Right cardiac atrium (tissue), 5 donors: ENCODE results near the gene RNGTT. TPM values are rescaled to one million over a fixed set of nuclear protein-coding genes. Genes with fewer than 3 reads are reported as not detected.
"Not testable (repeated sequence)": the region's sequence is repeated elsewhere in the genome, so short reads cannot be mapped to it uniquely, and the experiment has no call there.

Experiments
- ATAC-seq, 2 donors: fragments of 200-7000 bp; cut with Tn5 transposase; one replicate each; pipeline versions ENCODE4 v1.8.0 to v1.9.1; 2020; ENCODE audit warnings: moderate library complexity in 2 of 2, mild to moderate bottlenecking in 1 of 2
- DNase-seq, 3 donors: peaks; one replicate each; pipeline ENCODE4 v3.0.0-alpha.2; 2020
- H3K27ac ChIP-seq: one replicate; pipeline ENCODE4 v1.5.1; 2013; ENCODE audit warnings: mild to moderate bottlenecking, low read length, control low read depth, moderate library complexity
- H3K27me3 ChIP-seq: one replicate; pipeline ENCODE4 v1.6.1; 2013; ENCODE audit not compliant: control insufficient read depth, insufficient read depth
- H3K4me1 ChIP-seq: one replicate; pipeline ENCODE4 v1.6.1; 2013; ENCODE audit warnings: low read length; ENCODE audit not compliant: control insufficient read depth, insufficient read depth
- H3K4me3 ChIP-seq: one replicate; pipeline ENCODE4 v1.5.1; 2013; ENCODE audit warnings: low read length, control low read depth
- H3K9me3 ChIP-seq: one replicate; pipeline ENCODE4 v1.6.1; 2013; ENCODE audit warnings: low read length; ENCODE audit not compliant: control insufficient read depth
- WGBS: extraction: QIAGEN DNeasy Blood & Tissue Kit; methylation state at CpG from one replicate; pipeline ENCODE4 v1.1.7; 2013; 5-methylcytosine and 5-hydroxymethylcytosine counted together
- intact Hi-C, 4 donors: fragments of 100-400 bp; cut with DNase I; formaldehyde crosslinking; loops; one replicate each; pipeline versions ENCODE4 v1.11.0 to v1.14.0; 2022 to 2023
- polyA plus RNA-seq: library from polyadenylated mRNA; stranded (reverse); fragments of 200-250 nt; gene quantifications from one replicate; pipeline ENCODE4 v1.2.3, GENCODE V29; 2013
- total RNA-seq, 4 donors: library from RNA; stranded (reverse); fragmentation: NEBNext Ultra II Directional; extraction: Animal tissue kit (Norgen Biotek cat#: 25700); gene quantifications; one replicate each; pipeline ENCODE4 v1.2.1, GENCODE V29; 2021
- donor health status: healthy with polysubstance abuse.
- donor health status: DM: no; HTN: yes; CAD: no.
- donor health status: DM: no; HTN: no; CAD: no.
- donor health status: DM: no; HTN: yes; CAD: no; lungs with severe emphysema.
- donor health status: DM: yes; HTN: yes; CAD: no.

Gene RNGTT
- total and polyA plus RNA-seq, 5 donors: 3.9 to 9.5 (median 8.3) TPM

GRCh38 chr6:88992741-88993552, 29.5 kb upstream of the RNGTT start:
- intact Hi-C loops: no loop called here
- H3K4me3 ChIP-seq: no peak overlapping the region
- WGBS: 92% methylated on average over 1 of the region's 1 CpG
- no peaks in the 10 kb centered on the region for H3K4me1 ChIP-seq
- DNase-seq: no peak
- no peak overlapping the region for H3K27ac ChIP-seq
- H3K27me3 ChIP-seq: no peaks in the 10 kb centered on the region
- ATAC-seq: no peak
- no peaks in the 10 kb centered on the region for H3K9me3 ChIP-seq

GRCh38 chr6:88989215-88989614, 25.8 kb upstream of the RNGTT start:
- 50% methylated on average over 1 of the region's 1 CpG for WGBS
- ATAC-seq: peak in 1 of 2 donors; percentile 34
- no peak for DNase-seq
- H3K27ac ChIP-seq: no peak overlapping the region
- H3K9me3 ChIP-seq: no peaks in the 10 kb centered on the region
- H3K4me1 ChIP-seq: no peaks in the 10 kb centered on the region
- intact Hi-C loops: loop anchor here in 3 of 4 donors (10.0 kb wide), 4 partner anchors 46 to 146 kb away; partner anchors contain the start of gene SRSF12 (in 2 of the 3)
- H3K27me3 ChIP-seq: no peaks in the 10 kb centered on the region
- H3K4me3 ChIP-seq: no peak overlapping the region

- Histone ChIP-seq H3K4me3 (no peak overlapping the region), H3K27me3 (no peaks in the 10 kb centered on the region), H3K9me3 (no peaks in the 10 kb centered on the region), H3K4me1 (no peaks in the 10 kb centered on the region), H3K27ac (no peak overlapping the region)
- WGBS: 57% methylated on average over 2 of the region's 2 CpGs
- DNase-seq (no peak), ATAC-seq (no peak)
- intact Hi-C loops: loop anchor here in 3 of 4 donors (10.0 kb wide), 4 partner anchors 47 to 147 kb away; partner anchors contain the start of gene SRSF12 (in 2 of the 3)
Measured at GRCh38 chr6:88987922-88988321, 24.5 kb upstream of the RNGTT start.

- H3K4me1 ChIP-seq: no peaks in the 10 kb centered on the region
- intact Hi-C loops: loop anchor here in 3 of 4 donors (10.0 kb wide), 4 partner anchors 49 to 149 kb away; partner anchors contain the start of gene SRSF12 (in 2 of the 3)
- no peak overlapping the region for H3K4me3 ChIP-seq
- DNase-seq (no peak), ATAC-seq (no peak)
- no peaks in the 10 kb centered on the region for H3K9me3 ChIP-seq
- H3K27me3 ChIP-seq: no peaks in the 10 kb centered on the region
- no peak overlapping the region for H3K27ac ChIP-seq
Measured at GRCh38 chr6:88985901-88986300, 22.5 kb upstream of the RNGTT start.

- H3K27me3 ChIP-seq: no peaks in the 10 kb centered on the region
- H3K4me1 ChIP-seq: no peaks in the 10 kb centered on the region
- intact Hi-C loops: loop anchor here (5.0 to 10.0 kb wide), 7 partner anchors 50 to 328 kb away; partner anchors contain the start of genes SRSF12 (in 2 of the 4) and PNRC1 (in 1 of the 4)
- DNase-seq: no peak
- no peak overlapping the region for H3K4me3 ChIP-seq
- WGBS: 95% methylated on average over 5 of the region's 5 CpGs
- no peak overlapping the region for H3K27ac ChIP-seq
- H3K9me3 ChIP-seq: no peaks in the 10 kb centered on the region
- no peak for ATAC-seq
Measured at GRCh38 chr6:88984606-88985005, 21.2 kb upstream of the RNGTT start.

GRCh38 chr6:88984152-88984551, 20.7 kb upstream of the RNGTT start:
- H3K4me3 ChIP-seq: no peak overlapping the region
- no peak for ATAC-seq
- no peaks in the 10 kb centered on the region for H3K4me1 ChIP-seq
- H3K9me3 ChIP-seq: no peaks in the 10 kb centered on the region
- H3K27ac ChIP-seq: no peak overlapping the region
- intact Hi-C loops: loop anchor here (5.0 to 10.0 kb wide), 7 partner anchors 51 to 328 kb away; partner anchors contain the start of genes SRSF12 (in 2 of the 4) and PNRC1 (in 1 of the 4)
- H3K27me3 ChIP-seq: no peaks in the 10 kb centered on the region
- DNase-seq: no peak

- DNase-seq (peak in 2 of 3 donors; percentile 19 to 58), ATAC-seq (peak; percentile 62 to 80)
- no peak overlapping the region for H3K27ac ChIP-seq
- intact Hi-C loops: loop anchor here (2.0 to 10.0 kb wide), 8 partner anchors 51 to 329 kb away; partner anchors contain the start of genes SRSF12 (in 2 of the 4) and PNRC1 (in 1 of the 4)
- no peak overlapping the region for H3K4me3 ChIP-seq
- 69% methylated on average over 4 of the region's 4 CpGs for WGBS
- no peaks in the 10 kb centered on the region for H3K9me3 ChIP-seq
- H3K4me1 ChIP-seq: no peaks in the 10 kb centered on the region
- H3K27me3 ChIP-seq: no peaks in the 10 kb centered on the region
Measured at GRCh38 chr6:88983532-88983931, 20.1 kb upstream of the RNGTT start.

- H3K4me1 ChIP-seq, DNase-seq, H3K4me3 ChIP-seq, H3K9me3 ChIP-seq, H3K27ac ChIP-seq, H3K27me3 ChIP-seq: not testable (repeated sequence)
- peak in 1 of 2 donors; percentile 15 for ATAC-seq
- WGBS: 88% methylated on average over 2 of the region's 2 CpGs
- intact Hi-C loops: loop anchor here (2.0 to 10.0 kb wide), 8 partner anchors 52 to 329 kb away; partner anchors contain the start of genes SRSF12 (in 2 of the 4) and PNRC1 (in 1 of the 4)
Measured at GRCh38 chr6:88983129-88983528, 19.7 kb upstream of the RNGTT start.

GRCh38 chr6:88982720-88983119, 19.3 kb upstream of the RNGTT start:
- Histone ChIP-seq H3K4me1 (no peaks in the 10 kb centered on the region), H3K27me3 (no peaks in the 10 kb centered on the region), H3K27ac (no peak overlapping the region), H3K4me3 (no peak overlapping the region), H3K9me3 (no peaks in the 10 kb centered on the region)
- intact Hi-C loops: loop anchor here (2.0 to 10.0 kb wide), 8 partner anchors 52 to 330 kb away; partner anchors contain the start of genes SRSF12 (in 2 of the 4) and PNRC1 (in 1 of the 4)
- DNase-seq: peak in 2 of 3 donors; percentile 52 to 74
- ATAC-seq: peak; percentile 95 to 98
- WGBS: 2% methylated on average over 2 of the region's 2 CpGs

- Histone ChIP-seq H3K4me3 (no peak overlapping the region), H3K9me3 (no peaks in the 10 kb centered on the region), H3K27me3 (no peaks in the 10 kb centered on the region), H3K4me1 (no peaks in the 10 kb centered on the region), H3K27ac (no peak overlapping the region)
- intact Hi-C loops: no loop called here
- ATAC-seq (no peak), DNase-seq (no peak)
- 70% methylated on average over 3 of the region's 3 CpGs for WGBS
Measured at GRCh38 chr6:88975369-88975768, 12.0 kb upstream of the RNGTT start.
